Lower leg skin (tissue), 3 donors: ENCODE data around the gene ZNF385B.

Experiments used
- POLR2A ChIP-seq, 2 donors: fragments of 450-650 bp; IDR thresholded peaks; one replicate each; pipeline ENCODE4 v1.6.1; 2016 to 2017; ENCODE audit warnings: antibody characterized with exemption in 2 of 2, mild to moderate bottlenecking in 1 of 2, moderate library complexity in 1 of 2
- TF ChIP-seq, protein P1 (sequence below), 3 donors: fragments of 450-650 bp; IDR thresholded peaks; one replicate each; pipeline ENCODE4 v1.5.1; 2016; ENCODE audit warnings: antibody characterized with exemption in 3 of 3, mild to moderate bottlenecking in 3 of 3, moderate library complexity in 2 of 3

DNA sequence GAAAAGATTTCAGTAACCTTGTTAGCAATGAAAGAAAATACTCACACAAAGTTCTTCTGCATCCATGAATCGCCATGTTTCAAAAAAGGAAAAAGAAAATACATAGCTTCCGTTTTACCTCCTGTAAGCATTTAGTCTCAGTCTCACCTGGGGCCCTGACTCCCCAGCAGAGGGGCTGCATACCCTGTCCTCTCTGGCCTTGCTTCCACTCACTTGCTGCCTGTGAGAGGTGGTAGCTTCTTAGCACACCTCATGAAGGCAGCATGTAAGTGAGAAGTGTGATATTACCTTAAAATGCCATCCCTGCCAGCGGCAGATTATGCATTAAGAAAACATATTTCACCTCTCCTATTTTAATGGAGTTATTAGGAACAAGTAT is 49.3 kb upstream of the ZNF385B start:
- TF ChIP-seq, protein P1, sequence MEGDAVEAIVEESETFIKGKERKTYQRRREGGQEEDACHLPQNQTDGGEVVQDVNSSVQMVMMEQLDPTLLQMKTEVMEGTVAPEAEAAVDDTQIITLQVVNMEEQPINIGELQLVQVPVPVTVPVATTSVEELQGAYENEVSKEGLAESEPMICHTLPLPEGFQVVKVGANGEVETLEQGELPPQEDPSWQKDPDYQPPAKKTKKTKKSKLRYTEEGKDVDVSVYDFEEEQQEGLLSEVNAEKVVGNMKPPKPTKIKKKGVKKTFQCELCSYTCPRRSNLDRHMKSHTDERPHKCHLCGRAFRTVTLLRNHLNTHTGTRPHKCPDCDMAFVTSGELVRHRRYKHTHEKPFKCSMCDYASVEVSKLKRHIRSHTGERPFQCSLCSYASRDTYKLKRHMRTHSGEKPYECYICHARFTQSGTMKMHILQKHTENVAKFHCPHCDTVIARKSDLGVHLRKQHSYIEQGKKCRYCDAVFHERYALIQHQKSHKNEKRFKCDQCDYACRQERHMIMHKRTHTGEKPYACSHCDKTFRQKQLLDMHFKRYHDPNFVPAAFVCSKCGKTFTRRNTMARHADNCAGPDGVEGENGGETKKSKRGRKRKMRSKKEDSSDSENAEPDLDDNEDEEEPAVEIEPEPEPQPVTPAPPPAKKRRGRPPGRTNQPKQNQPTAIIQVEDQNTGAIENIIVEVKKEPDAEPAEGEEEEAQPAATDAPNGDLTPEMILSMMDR (IDR thresholded peaks at IDR 0.05): no peak
- no peak for TF ChIP-seq POLR2A (IDR thresholded peaks at IDR 0.05)
